Prostate gland (tissue), 2 donors: Measurements from ENCODE around the gene WASHC1. TPM values are rescaled to one million over a fixed set of nuclear protein-coding genes. Genes with fewer than 3 reads are reported as not detected.
"Not testable (repeated sequence)": the region's sequence is repeated elsewhere in the genome, so short reads cannot be mapped to it uniquely, and the experiment has no call there.

ENCODE experiments used
- DNase-seq: peaks from one replicate; pipeline ENCODE4 v3.0.0-alpha.2; 2019; ENCODE audit warnings: low spot score
- H3K27ac ChIP-seq, 2 donors: fragments of 200-600 bp; sonication (generic); 2 replicates each; pipeline ENCODE4 v1.5.1; 2017 to 2019
- H3K27me3 ChIP-seq: fragments of 200-600 bp; sonication (generic); replicated peaks from 2 replicates; pipeline ENCODE4 v1.5.1; 2019; ENCODE audit not compliant: insufficient read depth
- H3K36me3 ChIP-seq, 2 donors: fragments of 200-600 bp; sonication (generic); 1 replicate in 1 of 2; 2 replicates in 1 of 2; pipeline versions ENCODE4 v1.5.1 to v1.8.1; 2017 to 2019
- H3K4me1 ChIP-seq: fragments of 200-600 bp; sonication (generic); replicated peaks from 2 replicates; pipeline ENCODE4 v1.5.1; 2019
- H3K4me3 ChIP-seq, 2 donors: fragments of 200-600 bp; sonication (generic); 2 replicates each; pipeline ENCODE4 v1.5.1; 2017 to 2019
- H3K9me3 ChIP-seq: fragments of 200-600 bp; sonication (generic); 2 replicates; pipeline ENCODE4 v1.5.1; 2017
- WGBS: methylation state at CpG from one replicate; pipeline ENCODE4 v1.1.5; 2018; 5-methylcytosine and 5-hydroxymethylcytosine counted together
- intact Hi-C: fragments of 100-400 bp; cut with DNase I; formaldehyde crosslinking; loops from one replicate; pipeline ENCODE4 v1.14.2; 2022
- total RNA-seq, 2 donors: library from RNA; depleted of rRNA; stranded (reverse); fragments of >200 nt; gene quantifications; one replicate each; pipeline ENCODE4 v1.1.0, GENCODE V29; 2016

WASHC1 gene
- total RNA-seq, 2 donors from 2014 or later: 7.8 to 12.7 TPM

- WGBS: no CpG with 5 or more reads among the region's 3 CpGs
- H3K27me3 ChIP-seq, H3K9me3 ChIP-seq, DNase-seq, H3K4me3 ChIP-seq, H3K27ac ChIP-seq, H3K36me3 ChIP-seq, intact Hi-C loops, H3K4me1 ChIP-seq: not testable (repeated sequence)
Measured at GRCh38 chr9:44416-44815, 15.2 kb upstream of the WASHC1 start.

GRCh38 chr9:43636-44035, 14.4 kb upstream of the WASHC1 start:
- intact Hi-C loops, H3K9me3 ChIP-seq, DNase-seq, H3K27me3 ChIP-seq, H3K36me3 ChIP-seq, H3K4me3 ChIP-seq, H3K27ac ChIP-seq, H3K4me1 ChIP-seq: not testable (repeated sequence)
- WGBS: 95% methylated on average over 2 of the region's 3 CpGs

GRCh38 chr9:43116-43515, 13.9 kb upstream of the WASHC1 start:
- intact Hi-C loops, H3K9me3 ChIP-seq, H3K36me3 ChIP-seq, H3K27ac ChIP-seq, H3K4me1 ChIP-seq, H3K4me3 ChIP-seq, H3K27me3 ChIP-seq, DNase-seq: not testable (repeated sequence)
- WGBS: no CpG with 5 or more reads among the region's 3 CpGs

GRCh38 chr9:41819-42218, 12.6 kb upstream of the WASHC1 start:
- H3K36me3 ChIP-seq, intact Hi-C loops, H3K4me3 ChIP-seq, DNase-seq, H3K4me1 ChIP-seq, H3K27me3 ChIP-seq, H3K27ac ChIP-seq, H3K9me3 ChIP-seq: not testable (repeated sequence)
- 96% methylated on average over 2 of the region's 2 CpGs for WGBS

GRCh38 chr9:41261-41676, 12.0 kb upstream of the WASHC1 start:
- H3K9me3 ChIP-seq, H3K4me3 ChIP-seq, H3K36me3 ChIP-seq, H3K27ac ChIP-seq, H3K4me1 ChIP-seq, H3K27me3 ChIP-seq, intact Hi-C loops, DNase-seq: not testable (repeated sequence)
- 80% methylated on average over 5 of the region's 9 CpGs for WGBS

GRCh38 chr9:32308-32707, 3.1 kb upstream of the WASHC1 start:
- H3K4me3 ChIP-seq, H3K36me3 ChIP-seq, intact Hi-C loops, DNase-seq, H3K9me3 ChIP-seq, H3K27me3 ChIP-seq, H3K4me1 ChIP-seq, H3K27ac ChIP-seq: not testable (repeated sequence)
- WGBS: no CpG with 5 or more reads among the region's 6 CpGs

- H3K27me3 ChIP-seq, H3K4me1 ChIP-seq, H3K9me3 ChIP-seq, H3K36me3 ChIP-seq, H3K27ac ChIP-seq, intact Hi-C loops, DNase-seq: not testable (repeated sequence)
- H3K4me3 ChIP-seq: peak overlapping the region in 1 of 2 donors; percentile 24
- WGBS: no CpG with 5 or more reads among the region's 30 CpGs
Measured at GRCh38 chr9:28775-29174, 481 bp downstream of the WASHC1 start.

- DNase-seq, H3K4me3 ChIP-seq, H3K9me3 ChIP-seq, H3K27ac ChIP-seq, H3K27me3 ChIP-seq, intact Hi-C loops, H3K4me1 ChIP-seq, H3K36me3 ChIP-seq: not testable (repeated sequence)
- no CpG with 5 or more reads among the region's 9 CpGs for WGBS
Measured at GRCh38 chr9:21621-22020, 7.6 kb downstream of the WASHC1 start.

- H3K9me3 ChIP-seq, H3K36me3 ChIP-seq, H3K27me3 ChIP-seq, DNase-seq, H3K4me3 ChIP-seq, H3K4me1 ChIP-seq, intact Hi-C loops, H3K27ac ChIP-seq: not testable (repeated sequence)
- no CpG with 5 or more reads among the region's 6 CpGs for WGBS
Measured at GRCh38 chr9:16875-17274, 12.4 kb downstream of the WASHC1 start.

GRCh38 chr9:14129-14809, 15.0 kb downstream of the WASHC1 start:
- intact Hi-C loops, H3K36me3 ChIP-seq, H3K4me3 ChIP-seq, DNase-seq, H3K27me3 ChIP-seq, H3K9me3 ChIP-seq, H3K4me1 ChIP-seq, H3K27ac ChIP-seq: not testable (repeated sequence)
- 70% methylated on average over 6 of the region's 10 CpGs for WGBS

- intact Hi-C loops, DNase-seq, H3K4me3 ChIP-seq, H3K9me3 ChIP-seq, H3K27ac ChIP-seq, H3K36me3 ChIP-seq, H3K27me3 ChIP-seq, H3K4me1 ChIP-seq: not testable (repeated sequence)
- no CpG with 5 or more reads among the region's 26 CpGs for WGBS
Measured at GRCh38 chr9:11206-11605, 18.1 kb downstream of the WASHC1 start.

GRCh38 chr9:10653-11053, 18.6 kb downstream of the WASHC1 start:
- intact Hi-C loops, H3K4me3 ChIP-seq, H3K27ac ChIP-seq, H3K36me3 ChIP-seq, H3K27me3 ChIP-seq, H3K4me1 ChIP-seq, H3K9me3 ChIP-seq, DNase-seq: not testable (repeated sequence)
- 85% methylated on average over 15 of the region's 41 CpGs for WGBS

GRCh38 chr9:10207-10606, 19.0 kb downstream of the WASHC1 start:
- DNase-seq, H3K4me1 ChIP-seq, H3K9me3 ChIP-seq, H3K27me3 ChIP-seq, H3K27ac ChIP-seq, intact Hi-C loops, H3K4me3 ChIP-seq, H3K36me3 ChIP-seq: not testable (repeated sequence)
- 85% methylated on average over 2 of the region's 13 CpGs for WGBS
